Body of pancreas (tissue), 4 donors: Measurements from ENCODE around the gene KLHL28.

ENCODE experiments used
- CTCF ChIP-seq, 7 experiments: fragments of 450-650 bp in 4 of 7; fragments of 200-600 bp in 3 of 7; sonication (generic) in 3 of 7; IDR thresholded peaks; one replicate each; pipeline ENCODE4 v1.5.1; 2016 to 2019; ENCODE audit warnings: antibody characterized with exemption in 7 of 7
- POLR2A ChIP-seq, 3 donors: fragments of 450-650 bp; IDR thresholded peaks; one replicate each; pipeline ENCODE4 v1.6.1; 2016; ENCODE audit warnings: antibody characterized with exemption in 3 of 3, mild to moderate bottlenecking in 2 of 3

- TF ChIP-seq CTCF (IDR thresholded peaks at IDR 0.05) (no peak), POLR2A (IDR thresholded peaks at IDR 0.05) (no peak)
These were observed 20.2 kb downstream of the KLHL28 start for GRCh38 chr14:44941591-44941990.
